Type B pancreatic cell (in vitro differentiated cells): Measurements from ENCODE around the gene FOXF1. TPM values are rescaled to one million over a fixed set of nuclear protein-coding genes. Genes with fewer than 3 reads are reported as not detected.

ENCODE experiments used
- DNase-seq: peaks from one replicate; pipeline ENCODE4 v3.0.0; 2021; ENCODE audit warnings: mixed read lengths; ENCODE audit not compliant: unreplicated experiment; ENCODE audit errors: extremely low spot score
- H3K27ac Mint-ChIP-seq: 2 replicates; pipeline ENCODE4 v1.8.0; 2021; ENCODE audit warnings: mild to moderate bottlenecking, mixed read lengths
- H3K27me3 Mint-ChIP-seq: 2 replicates; pipeline ENCODE4 v1.8.0; 2021; ENCODE audit warnings: mixed read lengths
- H3K36me3 Mint-ChIP-seq: 2 replicates; pipeline ENCODE4 v1.8.0; 2021; ENCODE audit warnings: mixed read lengths
- H3K4me1 Mint-ChIP-seq: one replicate; pipeline ENCODE4 v1.8.0; 2021; ENCODE audit warnings: mixed read lengths; ENCODE audit not compliant: unreplicated experiment
- H3K4me3 Mint-ChIP-seq: 2 replicates; pipeline ENCODE4 v1.8.0; 2021; ENCODE audit warnings: mild to moderate bottlenecking, mixed read lengths
- H3K9me3 Mint-ChIP-seq: 2 replicates; pipeline ENCODE4 v1.8.0; 2021; ENCODE audit warnings: mixed read lengths
- CTCF ChIP-seq: fragments of 200-600 bp; sonication (generic); conservative IDR thresholded peaks from 2 replicates; pipeline ENCODE4 v1.5.0; 2021; ENCODE audit warnings: antibody characterized with exemption, mild to moderate bottlenecking
- total RNA-seq: library from RNA; stranded (reverse); gene quantifications from 2 replicates; pipeline ENCODE4 v1.2.1, GENCODE V29; 2021; ENCODE audit warnings: low replicate concordance

The FOXF1 gene
- total RNA-seq, 1 donor from 2014 or later: 3.4 TPM

DNA sequence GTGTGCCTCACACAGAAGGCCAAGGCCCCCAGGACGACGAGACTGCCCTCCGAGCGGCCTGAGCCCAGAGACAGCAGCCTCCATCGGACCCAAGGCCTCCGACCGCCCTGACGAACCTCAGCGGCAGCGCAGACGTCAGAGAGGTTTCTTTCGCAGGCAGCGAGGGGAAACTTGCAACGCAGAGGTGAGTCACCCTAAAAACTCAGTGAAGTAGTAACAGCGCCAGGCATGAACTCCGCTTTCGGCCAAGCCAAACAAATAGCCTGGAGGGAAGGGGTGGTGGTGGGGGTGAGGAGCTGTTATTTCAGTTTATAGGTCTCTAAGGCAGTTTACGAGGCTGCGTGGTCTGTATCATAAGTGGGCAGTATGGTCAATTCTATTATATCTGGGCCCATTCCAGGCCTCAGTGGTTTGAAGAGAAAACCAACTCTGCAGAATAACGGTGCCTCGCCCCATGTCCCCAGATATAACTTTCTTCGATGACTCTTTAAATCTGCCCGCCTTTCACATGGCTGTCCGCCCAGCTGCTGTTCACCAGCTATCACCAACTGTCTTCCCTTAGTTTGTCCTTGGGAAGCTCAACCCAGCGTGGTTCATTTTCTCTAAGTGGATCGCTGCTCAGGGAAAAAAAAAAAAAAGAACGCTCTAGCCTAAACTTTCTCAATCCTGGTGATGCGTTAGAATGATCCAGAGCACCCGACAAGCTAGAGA lies 43.5 kb upstream of the FOXF1 start:
- Mint-ChIP-seq H3K9me3 (peaks cover 10% of the 10 kb centered on the region), H3K4me3 (no peak overlapping the region), H3K27me3 (peaks cover 33% of the 10 kb centered on the region), H3K36me3 (no peaks in the 10 kb centered on the region), H3K27ac (no peak overlapping the region), H3K4me1 (no peaks in the 10 kb centered on the region)
- TF ChIP-seq CTCF: no peak
- DNase-seq: no peak

- peaks cover 35% of the 10 kb centered on the region for H3K27me3 Mint-ChIP-seq
- no peak for DNase-seq
- no peak overlapping the region for H3K4me3 Mint-ChIP-seq
- H3K27ac Mint-ChIP-seq: no peak overlapping the region
- no peaks in the 10 kb centered on the region for H3K36me3 Mint-ChIP-seq
- no peaks in the 10 kb centered on the region for H3K4me1 Mint-ChIP-seq
- H3K9me3 Mint-ChIP-seq: peaks cover 10% of the 10 kb centered on the region
- no peak for TF ChIP-seq CTCF
These were observed 42.8 kb upstream of the FOXF1 start for GRCh38 chr16:86467490-86467889.

- Mint-ChIP-seq H3K4me1 (no peaks in the 10 kb centered on the region), H3K9me3 (no peaks in the 10 kb centered on the region), H3K36me3 (no peaks in the 10 kb centered on the region), H3K27ac (no peak overlapping the region), H3K4me3 (no peak overlapping the region), H3K27me3 (peaks cover 60% of the 10 kb centered on the region)
- no peak for TF ChIP-seq CTCF
- no peak for DNase-seq
These were observed 39.4 kb upstream of the FOXF1 start for GRCh38 chr16:86470964-86471363.

DNA sequence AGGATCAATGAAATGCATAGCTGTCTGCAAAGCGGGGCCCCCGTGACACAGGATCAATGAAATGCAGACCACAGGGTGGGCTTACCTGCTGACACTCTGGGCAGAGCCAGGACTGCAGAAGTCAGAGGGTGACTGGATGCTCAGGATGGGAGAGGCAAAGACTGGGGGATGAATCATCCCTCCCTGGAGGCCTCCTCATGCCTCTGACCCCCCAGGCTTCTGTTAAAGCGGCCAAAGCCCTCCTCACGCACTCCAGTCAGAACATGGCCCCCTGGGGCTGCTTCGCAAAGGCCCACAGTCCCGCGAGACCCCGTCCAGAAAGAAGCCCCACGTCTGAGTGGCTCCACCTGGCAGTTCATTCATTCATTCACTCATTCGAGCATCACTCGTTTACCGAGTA lies 38.4 kb upstream of the FOXF1 start:
- Mint-ChIP-seq H3K4me1 (peaks cover 4% of the 10 kb centered on the region), H3K4me3 (no peak overlapping the region), H3K27me3 (peaks cover 69% of the 10 kb centered on the region), H3K27ac (no peak overlapping the region), H3K9me3 (no peaks in the 10 kb centered on the region), H3K36me3 (no peaks in the 10 kb centered on the region)
- TF ChIP-seq CTCF: no peak
- DNase-seq: no peak

GRCh38 chr16:86472366-86472765 lies 38.0 kb upstream of the FOXF1 start:
- TF ChIP-seq CTCF: no peak
- DNase-seq: no peak
- Mint-ChIP-seq H3K4me1 (peaks cover 9% of the 10 kb centered on the region), H3K4me3 (no peak overlapping the region), H3K9me3 (no peaks in the 10 kb centered on the region), H3K27me3 (peaks cover 69% of the 10 kb centered on the region), H3K27ac (no peak overlapping the region), H3K36me3 (no peaks in the 10 kb centered on the region)
